ENCODE results near the gene AMN1. TPM values are rescaled to one million over a fixed set of nuclear protein-coding genes. Genes with fewer than 3 reads are reported as not detected.

AMN1 gene
- total RNA-seq, 1 experiment from 2014 or later, result 13.9 TPM

- DNase-seq (ENCODE audit: low read depth), result no peak
Measured at GRCh38 chr12:31631023-31631724, 97.6 kb downstream of the AMN1 start.

- DNase-seq (ENCODE audit: low read depth), result peak; percentile 75
Measured at GRCh38 chr12:31629756-31630732, 98.8 kb downstream of the AMN1 start.

- DNase-seq (ENCODE audit: low read depth), result no peak
Measured at GRCh38 chr12:31627456-31628054, 101.3 kb downstream of the AMN1 start.

- DNase-seq (ENCODE audit: low read depth), result no peak
Measured at GRCh38 chr12:31626270-31626995, 102.4 kb downstream of the AMN1 start.

- DNase-seq (ENCODE audit: low read depth), result no peak
Measured at GRCh38 chr12:31622038-31622437, 106.8 kb downstream of the AMN1 start.

Other genes starting within 250 kb of the AMN1 start
- 24.6 and 25.3 TPM in 2 replicates for gene DENND5B, start 137.9 kb downstream of the AMN1 start, total RNA-seq (2014; rRNA removed; shearing (Covaris generic))
- 1.3 TPM in 2 replicates for gene ETFBKMT, start 69.3 kb downstream of the AMN1 start, total RNA-seq (2014; rRNA removed; shearing (Covaris generic))
- 23.6 and 29.8 TPM in 2 replicates for gene RESF1, start 230.4 kb upstream of the AMN1 start, total RNA-seq (2014; rRNA removed; shearing (Covaris generic))

Data from M059J (cell line).